Keratinocyte (primary cell): ENCODE data around the gene PRLH. TPM values are rescaled to one million over a fixed set of nuclear protein-coding genes. Genes with fewer than 3 reads are reported as not detected.

ENCODE experiments used
- DNase-seq: peaks from one replicate; pipeline ENCODE4 v3.0.0-alpha.2; 2011; ENCODE audit warnings: low read depth, missing footprints, low spot score
- FAIRE-seq: peaks from 2 replicates; lab custom pipeline; 2011; peaks lifted over from hg19 to GRCh38; lab: Jason Lieb, UNC
- H2AFZ ChIP-seq: 2 replicates; pipeline ENCODE4 v1.6.0; 2012; ENCODE audit warnings: low read length, control low read depth, inconsistent platforms; ENCODE audit not compliant: control insufficient read depth
- H3K27ac ChIP-seq: 2 replicates; pipeline ENCODE4 v1.5.1; 2011; ENCODE audit warnings: low read length; ENCODE audit not compliant: control insufficient read depth, insufficient read depth
- H3K27me3 ChIP-seq: 3 replicates; pipeline ENCODE4 v1.6.0; 2011; ENCODE audit warnings: low read length; ENCODE audit not compliant: control insufficient read depth, insufficient read depth; ENCODE audit errors: extremely low read depth
- H3K36me3 ChIP-seq, 2 experiments: 2 replicates in 1 of 2; 3 replicates in 1 of 2; pipeline ENCODE4 v1.5.1; 2011; ENCODE audit warnings: low read length in 2 of 2, mild to moderate bottlenecking in 1 of 2; ENCODE audit not compliant: control insufficient read depth in 2 of 2, insufficient read depth in 2 of 2; ENCODE audit errors: extremely low read depth in 1 of 2
- H3K4me1 ChIP-seq: 3 replicates; pipeline ENCODE4 v1.5.1; 2011; ENCODE audit warnings: low read length; ENCODE audit not compliant: control insufficient read depth, insufficient read depth; ENCODE audit errors: extremely low read depth
- H3K4me2 ChIP-seq: 3 replicates; pipeline ENCODE4 v1.6.0; 2011; ENCODE audit warnings: low read depth, low read length; ENCODE audit not compliant: control insufficient read depth, insufficient read depth; ENCODE audit errors: extremely low read depth
- H3K4me3 ChIP-seq, 3 experiments: fragments of 200-600 bp in 1 of 3; sonication (generic) in 1 of 3; 2 replicates in 2 of 3; 3 replicates in 1 of 3; pipeline ENCODE4 v1.5.1; 2011 to 2016; ENCODE audit warnings: low read length in 3 of 3, mild to moderate bottlenecking in 3 of 3, control low read depth in 2 of 3, inconsistent platforms in 1 of 3, low read depth in 1 of 3, mixed read lengths in 1 of 3, mixed run types in 1 of 3, moderate library complexity in 1 of 3; ENCODE audit not compliant: control insufficient read depth in 2 of 3, insufficient read depth in 2 of 3; ENCODE audit errors: extremely low read depth in 1 of 3
- H3K79me2 ChIP-seq: 2 replicates; pipeline ENCODE4 v1.6.0; 2012; ENCODE audit warnings: low read length; ENCODE audit not compliant: control insufficient read depth, insufficient read depth
- H3K9ac ChIP-seq: 3 replicates; pipeline ENCODE4 v1.6.0; 2011; ENCODE audit warnings: low read length; ENCODE audit not compliant: control insufficient read depth, insufficient read depth; ENCODE audit errors: extremely low read depth
- H3K9me1 ChIP-seq: 3 replicates; pipeline ENCODE4 v1.6.0; 2011; ENCODE audit warnings: low read length; ENCODE audit not compliant: control insufficient read depth, insufficient read depth; ENCODE audit errors: extremely low read depth
- H3K9me3 ChIP-seq: 2 replicates; pipeline ENCODE4 v1.5.1; 2012; ENCODE audit warnings: low read depth, low read length; ENCODE audit not compliant: control insufficient read depth
- H4K20me1 ChIP-seq: 3 replicates; pipeline ENCODE4 v1.6.0; 2011; ENCODE audit warnings: low read length; ENCODE audit not compliant: control insufficient read depth, insufficient read depth; ENCODE audit errors: extremely low read depth
- EZH2 ChIP-seq: IDR thresholded peaks from one replicate; pipeline ENCODE4 v1.6.1; 2012; ENCODE audit warnings: inconsistent platforms, mild to moderate bottlenecking, low read length, moderate library complexity
- dilution Hi-C: fragments of 300-500 bp; cut with MboI; formaldehyde crosslinking; loops from one replicate; pipeline ENCODE4 v1.7.0; 2020; ENCODE audit warnings: low sequenced_read_pairs; ENCODE audit not compliant: extremely low pct_ligation_motif_present
- polyA plus RNA-seq, 5 experiments: library from polyadenylated mRNA; depleted of rRNA in 3 of 5; stranded (reverse) in 3 of 5; stranded (forward) in 1 of 5; unstranded in 1 of 5; fragments of >200 nt; gene quantifications; 1 replicate in 1 of 5; 2 replicates in 3 of 5; 3 replicates in 1 of 5; pipeline versions ENCODE4 v1.2.1 to v1.2.3, GENCODE V29; 2011 to 2012; ENCODE audit warnings: missing spikeins in 2 of 5, low read depth in 1 of 5, low replicate concordance in 1 of 5
- TF ChIP-seq, protein P1 (sequence below), 3 experiments: IDR thresholded peaks in 1 of 3; conservative IDR thresholded peaks in 1 of 3; optimal IDR thresholded peaks in 1 of 3; 2 replicates in 2 of 3; 3 replicates in 1 of 3; pipeline versions ENCODE3 to v1.5.1; 2011; ENCODE audit warnings: low read length in 3 of 3, mild to moderate bottlenecking in 3 of 3, moderate library complexity in 2 of 3, control low read depth in 1 of 3, inconsistent platforms in 1 of 3; ENCODE audit not compliant: insufficient read depth in 2 of 3; ENCODE audit errors: extremely low read depth in 1 of 3

The PRLH gene
- polyA plus RNA-seq, 1 donor (not counting 4 experiments of a cell fraction or from before 2014, with no cell fraction given): not detected

DNA sequence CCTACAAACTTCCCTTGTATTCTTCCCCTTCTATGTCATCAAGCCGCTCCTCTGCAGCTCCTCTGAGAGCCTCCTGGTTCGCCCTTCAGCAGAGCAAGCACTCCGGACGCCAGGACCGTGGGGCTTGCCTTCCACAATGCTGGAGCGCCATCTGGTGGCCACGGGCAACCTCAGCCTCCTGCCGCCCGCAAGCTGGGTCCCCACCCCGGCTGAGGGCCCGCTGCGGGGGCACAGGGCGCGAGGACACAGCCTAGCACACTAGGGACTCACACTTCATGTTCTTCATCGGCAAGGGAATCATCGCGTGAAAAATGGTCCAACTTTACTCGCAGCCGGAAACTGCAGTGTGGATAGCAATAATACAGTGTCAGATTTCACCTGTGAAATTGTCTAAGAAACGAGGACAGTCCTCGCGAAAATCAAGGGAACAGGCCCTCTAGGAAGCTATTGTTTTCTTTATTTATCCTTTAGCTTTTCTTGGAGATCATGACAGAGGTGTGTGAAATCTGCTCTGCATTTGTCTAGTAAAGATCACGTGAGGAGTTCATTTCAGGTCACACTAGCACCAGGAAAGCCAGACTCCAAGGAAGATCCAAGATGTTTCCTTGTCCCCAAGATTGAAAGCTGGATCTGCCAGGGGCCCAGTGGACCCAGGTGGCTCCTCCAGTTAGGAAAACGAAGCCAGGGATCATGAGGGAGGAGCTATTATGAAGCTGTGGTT, 5.8 kb downstream of the PRLH start:
- FAIRE-seq (peak; percentile 83), DNase-seq (peak; percentile 45)
- Histone ChIP-seq H4K20me1 (no peaks in the 10 kb centered on the region), H2AFZ (peak overlapping the region; percentile 63), H3K4me2 (peak overlapping the region; percentile 37), H3K9me1 (no peaks in the 10 kb centered on the region), H3K4me1 (peaks cover 16% of the 10 kb centered on the region), H3K4me3 (no peak overlapping the region), H3K27ac (no peak overlapping the region), H3K9me3 (no peaks in the 10 kb centered on the region), H3K27me3 (no peaks in the 10 kb centered on the region), H3K79me2 (no peaks in the 10 kb centered on the region), H3K9ac (no peak overlapping the region), H3K36me3 (no peaks in the 10 kb centered on the region)
- TF ChIP-seq, protein P1, sequence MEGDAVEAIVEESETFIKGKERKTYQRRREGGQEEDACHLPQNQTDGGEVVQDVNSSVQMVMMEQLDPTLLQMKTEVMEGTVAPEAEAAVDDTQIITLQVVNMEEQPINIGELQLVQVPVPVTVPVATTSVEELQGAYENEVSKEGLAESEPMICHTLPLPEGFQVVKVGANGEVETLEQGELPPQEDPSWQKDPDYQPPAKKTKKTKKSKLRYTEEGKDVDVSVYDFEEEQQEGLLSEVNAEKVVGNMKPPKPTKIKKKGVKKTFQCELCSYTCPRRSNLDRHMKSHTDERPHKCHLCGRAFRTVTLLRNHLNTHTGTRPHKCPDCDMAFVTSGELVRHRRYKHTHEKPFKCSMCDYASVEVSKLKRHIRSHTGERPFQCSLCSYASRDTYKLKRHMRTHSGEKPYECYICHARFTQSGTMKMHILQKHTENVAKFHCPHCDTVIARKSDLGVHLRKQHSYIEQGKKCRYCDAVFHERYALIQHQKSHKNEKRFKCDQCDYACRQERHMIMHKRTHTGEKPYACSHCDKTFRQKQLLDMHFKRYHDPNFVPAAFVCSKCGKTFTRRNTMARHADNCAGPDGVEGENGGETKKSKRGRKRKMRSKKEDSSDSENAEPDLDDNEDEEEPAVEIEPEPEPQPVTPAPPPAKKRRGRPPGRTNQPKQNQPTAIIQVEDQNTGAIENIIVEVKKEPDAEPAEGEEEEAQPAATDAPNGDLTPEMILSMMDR (optimal IDR thresholded peaks at IDR 0.05 in 1 of 3, IDR thresholded peaks at IDR 0.05 in 1 of 3, conservative IDR thresholded peaks at IDR 0.05 in 1 of 3; ENCODE audit: extremely low read depth in 1 of 3, insufficient read depth in 2 of 3, low read length in 3 of 3): peak; percentile 93 to 98 (median 97)
- TF ChIP-seq EZH2: no peak
- dilution Hi-C loops: no loop called here

DNA sequence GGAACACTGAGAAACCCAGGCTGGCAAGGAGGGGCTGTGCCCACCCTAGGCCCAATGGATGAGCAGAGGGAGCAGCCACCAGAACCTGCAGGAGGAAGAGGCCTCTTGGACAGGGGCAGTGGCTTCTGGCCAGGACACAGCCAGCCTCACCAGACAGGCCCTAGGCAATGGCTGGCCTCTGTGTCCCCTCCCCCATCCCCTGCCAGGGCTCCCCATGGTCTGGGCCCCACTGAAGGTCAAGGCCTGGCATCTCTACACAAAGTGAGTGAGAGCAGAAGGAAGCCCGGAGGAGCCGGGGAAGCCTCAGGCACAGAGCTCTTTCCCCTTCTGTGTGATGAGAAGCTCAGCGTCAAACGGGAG, 6.3 kb downstream of the PRLH start:
- no peaks in the 10 kb centered on the region for H3K79me2 ChIP-seq
- H3K4me3 ChIP-seq: no peak overlapping the region
- no peak for DNase-seq
- H3K27me3 ChIP-seq: no peaks in the 10 kb centered on the region
- no peak overlapping the region for H3K27ac ChIP-seq
- no peak overlapping the region for H3K9ac ChIP-seq
- H3K9me3 ChIP-seq: no peaks in the 10 kb centered on the region
- H3K4me1 ChIP-seq: peaks cover 16% of the 10 kb centered on the region
- TF ChIP-seq, protein P1 (optimal IDR thresholded peaks at IDR 0.05 in 1 of 3, IDR thresholded peaks at IDR 0.05 in 1 of 3, conservative IDR thresholded peaks at IDR 0.05 in 1 of 3; ENCODE audit: extremely low read depth in 1 of 3, insufficient read depth in 2 of 3, low read length in 3 of 3): no peak
- TF ChIP-seq EZH2: no peak
- dilution Hi-C loops: no loop called here
- H3K4me2 ChIP-seq: no peak overlapping the region
- H3K9me1 ChIP-seq: no peaks in the 10 kb centered on the region
- no peak overlapping the region for H2AFZ ChIP-seq
- no peaks in the 10 kb centered on the region for H4K20me1 ChIP-seq
- no peaks in the 10 kb centered on the region for H3K36me3 ChIP-seq
- no peak for FAIRE-seq
